ENCODE measurements around the gene CNKSR1.

CNKSR1 gene

GRCh38 chr1:26170472-26170821 is 6.8 kb upstream of the CNKSR1 start:
- TF ChIP-seq RAD21 (IDR thresholded peaks at IDR 0.05; ENCODE audit: low read depth) (no peak), CEBPB (IDR thresholded peaks at IDR 0.05) (no peak), TAF1 (IDR thresholded peaks at IDR 0.05; ENCODE audit: low read depth) (no peak), TEAD4 (IDR thresholded peaks at IDR 0.05) (no peak), CREB1 (IDR thresholded peaks at IDR 0.05; ENCODE audit: low read depth) (no peak), YY1 (IDR thresholded peaks at IDR 0.05; ENCODE audit: low read depth) (no peak), ZBTB7A (IDR thresholded peaks at IDR 0.05; ENCODE audit: low read depth) (no peak), EGR1 (IDR thresholded peaks at IDR 0.05) (no peak), EP300 (IDR thresholded peaks at IDR 0.05; ENCODE audit: borderline replicate concordance) (no peak)
- TF ChIP-seq, protein P1, sequence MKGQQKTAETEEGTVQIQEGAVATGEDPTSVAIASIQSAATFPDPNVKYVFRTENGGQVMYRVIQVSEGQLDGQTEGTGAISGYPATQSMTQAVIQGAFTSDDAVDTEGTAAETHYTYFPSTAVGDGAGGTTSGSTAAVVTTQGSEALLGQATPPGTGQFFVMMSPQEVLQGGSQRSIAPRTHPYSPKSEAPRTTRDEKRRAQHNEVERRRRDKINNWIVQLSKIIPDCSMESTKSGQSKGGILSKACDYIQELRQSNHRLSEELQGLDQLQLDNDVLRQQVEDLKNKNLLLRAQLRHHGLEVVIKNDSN (IDR thresholded peaks at IDR 0.05), result no peak
- TF ChIP-seq, protein P2, sequence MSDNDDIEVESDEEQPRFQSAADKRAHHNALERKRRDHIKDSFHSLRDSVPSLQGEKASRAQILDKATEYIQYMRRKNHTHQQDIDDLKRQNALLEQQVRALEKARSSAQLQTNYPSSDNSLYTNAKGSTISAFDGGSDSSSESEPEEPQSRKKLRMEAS (IDR thresholded peaks at IDR 0.05), result no peak

DNA sequence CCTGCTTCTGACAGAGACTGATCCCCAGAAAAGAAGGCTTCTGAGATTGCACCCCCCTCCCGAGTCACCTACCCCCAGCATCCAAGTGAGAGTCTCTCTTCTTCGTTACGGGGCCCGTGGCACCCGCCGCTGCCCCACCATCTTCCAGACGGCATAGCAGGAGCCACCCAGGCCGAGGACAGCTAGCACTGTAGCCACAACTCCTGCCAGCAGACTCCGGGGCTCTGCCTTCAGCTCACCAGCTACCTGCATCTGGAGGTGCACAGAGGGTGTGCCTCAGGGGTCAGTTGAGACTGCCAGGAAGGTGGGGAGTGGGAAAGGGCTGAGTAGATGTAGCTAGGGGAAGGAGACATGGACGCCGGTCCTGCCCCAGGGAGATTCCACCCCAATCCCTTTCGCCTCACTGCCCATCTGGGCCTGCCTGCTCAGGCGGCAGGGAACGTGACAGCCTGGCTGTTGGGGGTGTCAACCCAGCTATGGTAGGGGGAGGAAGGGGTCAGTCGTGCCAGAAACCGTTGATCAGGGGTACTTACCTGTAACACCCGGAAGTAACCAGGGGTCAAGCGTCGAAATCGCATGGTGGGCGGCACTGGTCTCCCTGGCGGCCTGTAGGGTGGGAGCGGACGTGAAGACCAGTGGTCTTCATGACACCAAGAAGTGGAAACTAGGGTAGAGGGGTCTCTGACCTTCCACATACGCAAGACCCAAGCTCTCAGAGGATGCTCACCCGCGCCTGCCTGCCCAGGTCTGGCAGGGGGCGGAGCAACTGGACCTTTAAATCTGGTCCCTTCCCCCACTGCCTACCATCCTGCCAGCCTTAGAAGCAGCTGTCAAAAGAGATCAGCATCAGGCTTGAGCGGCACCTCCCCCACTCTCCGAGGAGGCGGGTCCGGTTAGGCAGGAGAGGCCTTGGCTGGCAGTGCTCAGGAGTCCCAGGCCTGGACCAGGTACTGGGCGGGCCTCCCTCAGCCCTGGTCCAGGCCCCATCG is 5.9 kb upstream of the CNKSR1 start, which contains the start of gene ZNF593OS:
TSS of gene ZNF593OS (minus strand) at position 749 of the 989 bp plus-strand sequence. CDS start at position 578, 171 bp downstream.
- TF ChIP-seq CEBPB (IDR thresholded peaks at IDR 0.05), result no peak
- TF ChIP-seq, protein P1 (IDR thresholded peaks at IDR 0.05), result no peak

DNA sequence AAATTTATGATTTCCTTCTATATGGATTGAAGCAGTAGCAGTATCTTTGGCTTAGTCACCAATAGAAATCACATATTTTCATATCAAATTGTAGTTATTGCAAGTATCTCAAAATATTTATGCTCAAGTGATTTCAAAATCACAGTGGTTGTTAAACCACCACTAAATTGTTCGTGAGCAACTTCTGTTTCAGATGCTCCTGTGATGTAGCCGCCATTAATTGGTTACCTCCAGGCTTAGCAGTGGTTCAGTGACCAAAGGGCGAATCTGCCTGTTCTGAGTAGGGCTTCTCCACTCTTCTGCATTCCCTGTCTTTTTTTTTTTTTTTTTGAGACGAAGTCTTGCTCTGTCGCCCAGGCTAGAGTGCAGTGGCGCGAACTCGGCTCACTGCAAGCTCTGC is 1.9 kb upstream of the CNKSR1 start:
- TF ChIP-seq, protein P3, sequence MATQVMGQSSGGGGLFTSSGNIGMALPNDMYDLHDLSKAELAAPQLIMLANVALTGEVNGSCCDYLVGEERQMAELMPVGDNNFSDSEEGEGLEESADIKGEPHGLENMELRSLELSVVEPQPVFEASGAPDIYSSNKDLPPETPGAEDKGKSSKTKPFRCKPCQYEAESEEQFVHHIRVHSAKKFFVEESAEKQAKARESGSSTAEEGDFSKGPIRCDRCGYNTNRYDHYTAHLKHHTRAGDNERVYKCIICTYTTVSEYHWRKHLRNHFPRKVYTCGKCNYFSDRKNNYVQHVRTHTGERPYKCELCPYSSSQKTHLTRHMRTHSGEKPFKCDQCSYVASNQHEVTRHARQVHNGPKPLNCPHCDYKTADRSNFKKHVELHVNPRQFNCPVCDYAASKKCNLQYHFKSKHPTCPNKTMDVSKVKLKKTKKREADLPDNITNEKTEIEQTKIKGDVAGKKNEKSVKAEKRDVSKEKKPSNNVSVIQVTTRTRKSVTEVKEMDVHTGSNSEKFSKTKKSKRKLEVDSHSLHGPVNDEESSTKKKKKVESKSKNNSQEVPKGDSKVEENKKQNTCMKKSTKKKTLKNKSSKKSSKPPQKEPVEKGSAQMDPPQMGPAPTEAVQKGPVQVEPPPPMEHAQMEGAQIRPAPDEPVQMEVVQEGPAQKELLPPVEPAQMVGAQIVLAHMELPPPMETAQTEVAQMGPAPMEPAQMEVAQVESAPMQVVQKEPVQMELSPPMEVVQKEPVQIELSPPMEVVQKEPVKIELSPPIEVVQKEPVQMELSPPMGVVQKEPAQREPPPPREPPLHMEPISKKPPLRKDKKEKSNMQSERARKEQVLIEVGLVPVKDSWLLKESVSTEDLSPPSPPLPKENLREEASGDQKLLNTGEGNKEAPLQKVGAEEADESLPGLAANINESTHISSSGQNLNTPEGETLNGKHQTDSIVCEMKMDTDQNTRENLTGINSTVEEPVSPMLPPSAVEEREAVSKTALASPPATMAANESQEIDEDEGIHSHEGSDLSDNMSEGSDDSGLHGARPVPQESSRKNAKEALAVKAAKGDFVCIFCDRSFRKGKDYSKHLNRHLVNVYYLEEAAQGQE (IDR thresholded peaks at IDR 0.05; ENCODE audit: low read depth), result no peak
- no peak for TF ChIP-seq FOXM1 (IDR thresholded peaks at IDR 0.05; ENCODE audit: borderline replicate concordance, low read depth)
- TF ChIP-seq TEAD4 (IDR thresholded peaks at IDR 0.05), result no peak
- no peak for TF ChIP-seq YY1 (IDR thresholded peaks at IDR 0.05; ENCODE audit: low read depth)
- no peak for TF ChIP-seq CEBPB (IDR thresholded peaks at IDR 0.05)
- no peak for TF ChIP-seq ZBTB7A (IDR thresholded peaks at IDR 0.05; ENCODE audit: low read depth)
- TF ChIP-seq NFIC (IDR thresholded peaks at IDR 0.05), result no peak
- TF ChIP-seq, protein P1 (IDR thresholded peaks at IDR 0.05), result no peak
- no peak for TF ChIP-seq RAD21 (IDR thresholded peaks at IDR 0.05; ENCODE audit: low read depth)
- TF ChIP-seq TCF12 (IDR thresholded peaks at IDR 0.05; ENCODE audit: low read depth), result no peak
- no peak for TF ChIP-seq EGR1 (IDR thresholded peaks at IDR 0.05)
- TF ChIP-seq EP300 (IDR thresholded peaks at IDR 0.05; ENCODE audit: borderline replicate concordance), result no peak
- TF ChIP-seq, protein P2 (IDR thresholded peaks at IDR 0.05), result no peak
- no peak for TF ChIP-seq TAF1 (IDR thresholded peaks at IDR 0.05; ENCODE audit: low read depth)
- TF ChIP-seq CREB1 (IDR thresholded peaks at IDR 0.05; ENCODE audit: low read depth), result no peak

GRCh38 chr1:26180010-26180506 is 2.8 kb downstream of the CNKSR1 start:
- TF ChIP-seq, protein P1 (IDR thresholded peaks at IDR 0.05), result no peak
- TF ChIP-seq EGR1 (IDR thresholded peaks at IDR 0.05), result no peak

DNA sequence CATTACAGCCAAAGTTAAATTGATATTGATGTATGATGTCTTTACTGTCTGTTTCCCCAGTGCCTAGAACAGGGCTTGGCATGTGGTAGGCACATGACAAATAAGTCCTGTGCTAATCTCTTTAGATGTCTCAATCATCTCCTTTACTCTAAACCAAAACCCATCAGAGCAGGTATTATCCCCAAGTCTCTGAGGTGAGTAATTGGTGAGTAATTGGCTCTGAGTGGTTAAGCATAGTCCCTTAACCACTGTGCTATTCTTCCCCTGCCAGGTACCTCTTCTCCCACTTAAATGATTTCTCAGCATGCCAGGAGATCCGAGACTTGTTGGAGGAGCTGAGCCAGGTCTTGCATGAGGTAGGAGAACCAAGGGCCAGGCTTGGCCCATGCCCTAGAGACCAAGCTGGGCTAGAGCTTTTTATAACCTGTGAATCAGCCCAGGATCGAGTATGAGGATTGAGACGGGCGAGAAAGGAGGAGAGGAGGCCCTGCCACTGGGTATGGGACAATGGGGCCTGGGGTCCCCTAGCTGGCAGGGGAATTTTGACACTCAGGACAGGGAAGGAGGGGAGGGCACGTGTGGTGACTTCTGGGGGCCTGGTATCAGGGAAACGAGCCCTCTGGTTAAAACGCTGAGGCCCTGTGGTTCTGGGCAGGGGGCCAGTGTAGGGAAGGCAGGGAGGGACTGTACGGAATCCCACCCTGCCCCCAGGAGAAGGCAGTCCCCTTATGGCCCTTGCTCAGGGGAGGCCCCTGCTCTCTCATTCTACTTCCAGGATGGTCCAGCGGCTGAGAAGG is 4.5 kb downstream of the CNKSR1 start:
- TF ChIP-seq EP300 (IDR thresholded peaks at IDR 0.05; ENCODE audit: borderline replicate concordance) (no peak), TEAD4 (IDR thresholded peaks at IDR 0.05) (no peak), ZBTB7A (IDR thresholded peaks at IDR 0.05; ENCODE audit: low read depth) (no peak), RAD21 (IDR thresholded peaks at IDR 0.05; ENCODE audit: low read depth) (no peak), CEBPB (IDR thresholded peaks at IDR 0.05) (no peak), NFIC (IDR thresholded peaks at IDR 0.05) (no peak), EGR1 (IDR thresholded peaks at IDR 0.05) (no peak), TAF1 (IDR thresholded peaks at IDR 0.05; ENCODE audit: low read depth) (no peak), CREB1 (IDR thresholded peaks at IDR 0.05; ENCODE audit: low read depth) (no peak), YY1 (IDR thresholded peaks at IDR 0.05; ENCODE audit: low read depth) (no peak), FOXM1 (IDR thresholded peaks at IDR 0.05; ENCODE audit: borderline replicate concordance, low read depth) (no peak), TCF12 (IDR thresholded peaks at IDR 0.05; ENCODE audit: low read depth) (no peak)
- TF ChIP-seq, protein P2 (IDR thresholded peaks at IDR 0.05), result no peak
- TF ChIP-seq, protein P3 (IDR thresholded peaks at IDR 0.05; ENCODE audit: low read depth), result no peak
- TF ChIP-seq, protein P1 (IDR thresholded peaks at IDR 0.05), result no peak

Data from Ishikawa (cell line).